NCI-H526 (cell line): ENCODE results near the gene MCUB.
"Not testable (repeated sequence)": the region's sequence is repeated elsewhere in the genome, so short reads cannot be mapped to it uniquely, and the experiment has no call there.

Source experiments
- DNase-seq, 2 experiments: peaks; one replicate each; lab custom pipeline; 2025; lab: John Stamatoyannopoulos, UW

The MCUB gene

GRCh38 chr4:109578846-109579245 lies 18.8 kb downstream of the MCUB start:
- DNase-seq: no peak

- not testable (repeated sequence) for DNase-seq
Observed at GRCh38 chr4:109579997-109580396, 20.0 kb downstream of the MCUB start.

- DNase-seq: peak; percentile 31 to 57
Observed at GRCh38 chr4:109588176-109588575, 28.1 kb downstream of the MCUB start.

- no peak for DNase-seq
Observed at GRCh38 chr4:109589119-109589518, 29.1 kb downstream of the MCUB start.

GRCh38 chr4:109589605-109590004 lies 29.6 kb downstream of the MCUB start:
- no peak for DNase-seq

GRCh38 chr4:109590905-109591304 lies 30.9 kb downstream of the MCUB start:
- no peak for DNase-seq

- DNase-seq: no peak
Observed at GRCh38 chr4:109592367-109592766, 32.3 kb downstream of the MCUB start.

GRCh38 chr4:109595123-109595522 lies 35.1 kb downstream of the MCUB start:
- DNase-seq: not testable (repeated sequence)

GRCh38 chr4:109596420-109597085 lies 36.5 kb downstream of the MCUB start:
- not testable (repeated sequence) for DNase-seq

GRCh38 chr4:109599046-109599652 lies 39.1 kb downstream of the MCUB start:
- peak; percentile 65 to 83 for DNase-seq

- DNase-seq: no peak
Observed at GRCh38 chr4:109600431-109600830, 40.4 kb downstream of the MCUB start.

- no peak for DNase-seq
Observed at GRCh38 chr4:109601336-109601735, 41.3 kb downstream of the MCUB start.

- DNase-seq: no peak
Observed at GRCh38 chr4:109607976-109608375, 47.9 kb downstream of the MCUB start.

- no peak for DNase-seq
Observed at GRCh38 chr4:109608879-109609278, 48.8 kb downstream of the MCUB start.

- no peak for DNase-seq
Observed at GRCh38 chr4:109609431-109609830, 49.4 kb downstream of the MCUB start.

GRCh38 chr4:109610489-109610888 lies 50.4 kb downstream of the MCUB start:
- DNase-seq: peak; percentile 93

GRCh38 chr4:109611045-109611646 lies 51.1 kb downstream of the MCUB start:
- DNase-seq: peak; percentile 37 to 45

GRCh38 chr4:109614015-109614414 lies 54.0 kb downstream of the MCUB start:
- DNase-seq: no peak

GRCh38 chr4:109614466-109614865 lies 54.4 kb downstream of the MCUB start:
- DNase-seq: no peak

GRCh38 chr4:109615742-109616141 lies 55.7 kb downstream of the MCUB start:
- no peak for DNase-seq

GRCh38 chr4:109616243-109616642 lies 56.2 kb downstream of the MCUB start:
- DNase-seq: no peak

- DNase-seq: no peak
Observed at GRCh38 chr4:109622626-109623025, 62.6 kb downstream of the MCUB start.

- no peak for DNase-seq
Observed at GRCh38 chr4:109624536-109624935, 64.5 kb downstream of the MCUB start.
